C1 segment of cervical spinal cord (tissue), 14 donors: ENCODE measurements around the gene PPP4C.
A peak's percentile ranks its signal among the peaks of the same experiment; 100 is the strongest.

Experiments
- DNase-seq, 14 donors: peaks; one replicate each; lab custom pipeline; 2025; lab: John Stamatoyannopoulos, UW

The PPP4C gene

GRCh38 chr16:30054959-30055553 is 20.7 kb upstream of the PPP4C start:
- no peak for DNase-seq

- DNase-seq = no peak
Observed at GRCh38 chr16:30060346-30060745, 15.4 kb upstream of the PPP4C start.

GRCh38 chr16:30060836-30061554 is 14.8 kb upstream of the PPP4C start:
- no peak for DNase-seq

- DNase-seq = no peak
Observed at GRCh38 chr16:30063278-30063892, 12.4 kb upstream of the PPP4C start.

GRCh38 chr16:30063893-30064728 is 11.7 kb upstream of the PPP4C start:
- peak in 13 of 14 donors; percentile 71 to 90 (median 79) for DNase-seq

GRCh38 chr16:30064729-30065101 is 11.1 kb upstream of the PPP4C start:
- DNase-seq = no peak

GRCh38 chr16:30065102-30065942 is 10.5 kb upstream of the PPP4C start, which contains the start of gene ALDOA:
Gene ALDOA, plus strand, starts transcription at chr16:30065760. Its CDS starts 1,138 bp downstream, at chr16:30066898.
- DNase-seq = peak; percentile 84 to 99 (median 97)

- DNase-seq = peak in 4 of 14 donors; percentile 39 to 59 (median 50)
Observed at GRCh38 chr16:30065943-30066760, 9.6 kb upstream of the PPP4C start.

GRCh38 chr16:30066761-30067583 is 8.8 kb upstream of the PPP4C start:
- peak in 6 of 14 donors; percentile 7 to 35 (median 18) for DNase-seq

GRCh38 chr16:30067584-30067916 is 8.2 kb upstream of the PPP4C start:
- DNase-seq = no peak

- DNase-seq = no peak
Observed at GRCh38 chr16:30068333-30068732, 7.5 kb upstream of the PPP4C start.

- no peak for DNase-seq
Observed at GRCh38 chr16:30068750-30069610, 6.8 kb upstream of the PPP4C start.

GRCh38 chr16:30069611-30070462 is 6.0 kb upstream of the PPP4C start:
- DNase-seq = peak in 8 of 14 donors; percentile 14 to 63 (median 29)

GRCh38 chr16:30070490-30070889 is 5.3 kb upstream of the PPP4C start:
- no peak for DNase-seq

GRCh38 chr16:30076276-30076791 is 540 bp downstream of the PPP4C start:
- DNase-seq = peak in 1 of 14 donors; percentile 44

- no peak for DNase-seq
Observed at GRCh38 chr16:30077656-30078055, 1.9 kb downstream of the PPP4C start.

- no peak for DNase-seq
Observed at GRCh38 chr16:30078744-30079143, 3.0 kb downstream of the PPP4C start.
